Osteoblast (primary cell): Measurements from ENCODE around the gene MRPL37. TPM values are rescaled to one million over a fixed set of nuclear protein-coding genes. Genes with fewer than 3 reads are reported as not detected.

Experiments used
- DNase-seq: peaks from one replicate; pipeline ENCODE4 v3.0.0; 2011; ENCODE audit warnings: low spot score, mixed read lengths; ENCODE audit not compliant: insufficient read length; ENCODE audit errors: missing footprints
- H2AFZ ChIP-seq: 2 replicates; pipeline ENCODE4 v1.6.0; 2011; ENCODE audit warnings: mild to moderate bottlenecking, low read length
- H3K27ac ChIP-seq: 2 replicates; pipeline ENCODE4 v1.5.1; 2011; ENCODE audit warnings: mild to moderate bottlenecking, low read depth, low read length, moderate library complexity
- H3K27me3 ChIP-seq: 2 replicates; pipeline ENCODE4 v1.6.0; 2012; ENCODE audit warnings: mild to moderate bottlenecking, control low read depth, inconsistent platforms, low read length, moderate library complexity; ENCODE audit not compliant: insufficient read depth
- H3K36me3 ChIP-seq: 2 replicates; pipeline ENCODE4 v1.5.1; 2011; ENCODE audit warnings: mild to moderate bottlenecking, low read length, control low read depth, moderate library complexity; ENCODE audit not compliant: insufficient read depth
- H3K4me1 ChIP-seq: 2 replicates; pipeline ENCODE4 v1.5.1; 2011; ENCODE audit warnings: mild to moderate bottlenecking, low read length, control low read depth, moderate library complexity; ENCODE audit not compliant: insufficient read depth
- H3K4me2 ChIP-seq: 2 replicates; pipeline ENCODE4 v1.6.0; 2011; ENCODE audit warnings: mild to moderate bottlenecking, low read length; ENCODE audit not compliant: insufficient read depth
- H3K4me3 ChIP-seq: fragments of 200-600 bp; sonication (generic); 3 replicates; pipeline ENCODE4 v1.5.1; 2012; ENCODE audit warnings: mild to moderate bottlenecking, low read length, inconsistent platforms; ENCODE audit not compliant: insufficient read depth
- H3K79me2 ChIP-seq: 2 replicates; pipeline ENCODE4 v1.6.0; 2012; ENCODE audit warnings: mild to moderate bottlenecking, low read length, control low read depth, inconsistent platforms; ENCODE audit not compliant: insufficient read depth
- H3K9me3 ChIP-seq: 2 replicates; pipeline ENCODE4 v1.5.1; 2011; ENCODE audit warnings: low read depth, low read length, control low read depth
- H4K20me1 ChIP-seq: 2 replicates; pipeline ENCODE4 v1.6.0; 2012; ENCODE audit warnings: mild to moderate bottlenecking, low read length, control low read depth; ENCODE audit not compliant: insufficient read depth
- CTCF ChIP-seq: IDR thresholded peaks from 2 replicates; pipeline ENCODE4 v1.5.1; 2011; ENCODE audit warnings: mild to moderate bottlenecking, low read depth, low read length, moderate library complexity; ENCODE audit errors: extremely low read depth
- total RNA-seq: library from RNA; depleted of rRNA; stranded (reverse); fragments of >200 nt; gene quantifications from 2 replicates; pipeline ENCODE4 v1.2.3, GENCODE V29; 2012

MRPL37 gene
- total RNA-seq, 1 donor: 88.7 TPM

GRCh38 chr1:54262244-54262643, 62.3 kb downstream of the MRPL37 start:
- no peak overlapping the region for H2AFZ ChIP-seq
- no peaks in the 10 kb centered on the region for H3K4me1 ChIP-seq
- peaks cover 7% of the 10 kb centered on the region for H4K20me1 ChIP-seq
- H3K27ac ChIP-seq: no peak overlapping the region
- no peaks in the 10 kb centered on the region for H3K27me3 ChIP-seq
- TF ChIP-seq CTCF: no peak
- H3K4me2 ChIP-seq: no peak overlapping the region
- H3K4me3 ChIP-seq: no peak overlapping the region
- H3K9me3 ChIP-seq: no peaks in the 10 kb centered on the region
- no peaks in the 10 kb centered on the region for H3K36me3 ChIP-seq
- H3K79me2 ChIP-seq: peaks cover 2% of the 10 kb centered on the region
- no peak for DNase-seq

GRCh38 chr1:54263601-54264226, 63.7 kb downstream of the MRPL37 start:
- H4K20me1 ChIP-seq: peaks cover 10% of the 10 kb centered on the region

GRCh38 chr1:54265126-54265525, 65.2 kb downstream of the MRPL37 start:
- H3K4me1 ChIP-seq: no peaks in the 10 kb centered on the region
- H3K79me2 ChIP-seq: peaks cover 4% of the 10 kb centered on the region
- no peak overlapping the region for H3K4me2 ChIP-seq
- no peak for DNase-seq
- no peaks in the 10 kb centered on the region for H3K9me3 ChIP-seq
- H3K36me3 ChIP-seq: no peaks in the 10 kb centered on the region
- no peaks in the 10 kb centered on the region for H3K27me3 ChIP-seq
- peaks cover 12% of the 10 kb centered on the region for H4K20me1 ChIP-seq
- TF ChIP-seq CTCF: no peak
- H3K27ac ChIP-seq: no peak overlapping the region
- no peak overlapping the region for H3K4me3 ChIP-seq
- no peak overlapping the region for H2AFZ ChIP-seq

More at GRCh38 chr1:54263601-54264226, 63.7 kb downstream of the MRPL37 start:
- Histone ChIP-seq H3K27ac (no peak overlapping the region), H3K4me2 (no peak overlapping the region), H3K9me3 (no peaks in the 10 kb centered on the region), H3K27me3 (no peaks in the 10 kb centered on the region), H3K79me2 (peaks cover 4% of the 10 kb centered on the region), H3K4me1 (no peaks in the 10 kb centered on the region), H3K36me3 (no peaks in the 10 kb centered on the region), H2AFZ (no peak overlapping the region), H3K4me3 (no peak overlapping the region)
- no peak for DNase-seq
- no peak for TF ChIP-seq CTCF

GRCh38 chr1:54265659-54266058, 65.7 kb downstream of the MRPL37 start:
- H4K20me1 ChIP-seq: peaks cover 12% of the 10 kb centered on the region
- no peaks in the 10 kb centered on the region for H3K9me3 ChIP-seq
- no peaks in the 10 kb centered on the region for H3K36me3 ChIP-seq
- no peak overlapping the region for H3K4me3 ChIP-seq
- no peaks in the 10 kb centered on the region for H3K27me3 ChIP-seq
- H3K4me2 ChIP-seq: no peak overlapping the region
- no peaks in the 10 kb centered on the region for H3K4me1 ChIP-seq
- no peak for TF ChIP-seq CTCF
- no peak for DNase-seq
- H3K79me2 ChIP-seq: peaks cover 4% of the 10 kb centered on the region
- H2AFZ ChIP-seq: no peak overlapping the region
- H3K27ac ChIP-seq: no peak overlapping the region
